Panc1 (cell line): Measurements from ENCODE around the gene FADD. TPM values are rescaled to one million over a fixed set of nuclear protein-coding genes. Genes with fewer than 3 reads are reported as not detected.

Experiments
- ATAC-seq: fragments of 200-7000 bp; cut with Tn5 transposase; 2 replicates; pipeline ENCODE4 v1.9.1; 2020; ENCODE audit warnings: mild to moderate bottlenecking, moderate library complexity
- BruUV-seq: library from RNA; stranded (reverse); fragments of 400-500 nt; replicated peaks from 2 replicates; lab custom pipeline; 2021; lab: Mats Ljungman, UMichigan
- CTCF ChIA-PET: fragments of 300-600 bp; sonication (Branson Sonifier 250); formaldehyde crosslinking; loops from one replicate; lab custom pipeline; 2022; ENCODE audit warnings: antibody characterized with exemption; lab: Charles Lee
- POLR2A ChIA-PET: fragments of 300-600 bp; sonication (Branson Sonifier 250); formaldehyde crosslinking; loops from one replicate; lab custom pipeline; 2022; ENCODE audit warnings: antibody characterized with exemption; lab: Charles Lee
- DNase-seq: peaks from one replicate; pipeline ENCODE4 v3.0.0-alpha.2; 2010; ENCODE audit warnings: low read depth, low spot score
- H3K27ac ChIP-seq: 2 replicates; pipeline ENCODE4 v1.5.1; 2011; ENCODE audit warnings: mild to moderate bottlenecking, low read length, inconsistent platforms
- H3K27me3 ChIP-seq: fragments of 200-500 bp; sonication (Bioruptor generic); 2 replicates; pipeline ENCODE4 v1.6.0; 2014; ENCODE audit warnings: low read length, inconsistent platforms; ENCODE audit not compliant: control insufficient read depth, insufficient read depth
- H3K36me3 ChIP-seq: fragments of 200-500 bp; sonication (Bioruptor generic); 2 replicates; pipeline ENCODE4 v1.5.1; 2014; ENCODE audit warnings: inconsistent platforms, mild to moderate bottlenecking, low read length, moderate library complexity; ENCODE audit not compliant: control insufficient read depth, insufficient read depth
- H3K4me1 ChIP-seq: 2 replicates; pipeline ENCODE4 v1.5.1; 2011; ENCODE audit warnings: inconsistent platforms, mild to moderate bottlenecking, low read length, moderate library complexity; ENCODE audit not compliant: control insufficient read depth, insufficient read depth
- H3K4me3 ChIP-seq, 2 experiments: 2 replicates each; pipeline ENCODE4 v1.5.1; 2011 to 2012; ENCODE audit warnings: low read depth in 2 of 2, low read length in 2 of 2, mild to moderate bottlenecking in 2 of 2, inconsistent platforms in 1 of 2, moderate library complexity in 1 of 2
- H3K9me3 ChIP-seq: fragments of 200-500 bp; sonication (Bioruptor generic); 2 replicates; pipeline ENCODE4 v1.5.1; 2014; ENCODE audit warnings: low read depth, mild to moderate bottlenecking, inconsistent platforms, low read length, moderate library complexity; ENCODE audit not compliant: control insufficient read depth, insufficient read depth
- POLR2AphosphoS5 ChIP-seq: IDR thresholded peaks from 2 replicates; pipeline ENCODE4 v1.6.1; 2012; ENCODE audit warnings: mild to moderate bottlenecking, low read depth, low read length, moderate library complexity
- SIN3A ChIP-seq: IDR thresholded peaks from 2 replicates; pipeline ENCODE4 v1.6.1; 2012; ENCODE audit warnings: low read depth, mild to moderate bottlenecking, low read length, moderate library complexity, borderline replicate concordance; ENCODE audit not compliant: insufficient read depth
- TCF7L2 ChIP-seq: IDR thresholded peaks from 2 replicates; pipeline ENCODE4 v1.6.1; 2011; ENCODE audit warnings: mild to moderate bottlenecking, low read depth, low read length, inconsistent platforms
- in situ Hi-C: cut with HindIII; loops from 2 replicates; pipeline ENCODE4 v1.10.0; 2016; ENCODE audit warnings: low sequenced_read_pairs, low pct_unique_long_range_greater_than_20kb
- intact Hi-C: fragments of 100-400 bp; cut with micrococcal nuclease; formaldehyde crosslinking; loops from one replicate; pipeline ENCODE4 v1.10.0; 2022; ENCODE audit not compliant: unreplicated experiment
- total RNA-seq: library from RNA; stranded (reverse); gene quantifications from one replicate; pipeline ENCODE4 v1.2.1, GENCODE V29; 2021; ENCODE audit not compliant: unreplicated experiment
- TF ChIP-seq, protein P1 (sequence below), 2 experiments: IDR thresholded peaks; 2 replicates each; pipeline ENCODE4 v1.6.1; 2011 to 2012; ENCODE audit warnings: low read depth in 2 of 2, control low read depth in 1 of 2, low read length in 1 of 2, mild to moderate bottlenecking in 1 of 2, moderate library complexity in 1 of 2; ENCODE audit not compliant: insufficient read depth in 1 of 2
- TF ChIP-seq, protein P2 (sequence below): fragments of 450-650 bp; IDR thresholded peaks from 2 replicates; pipeline ENCODE4 v1.5.1; 2017; ENCODE audit warnings: mild to moderate bottlenecking

Gene FADD
- total RNA-seq, 1 experiment from 2014 or later = 47.3 TPM

DNA sequence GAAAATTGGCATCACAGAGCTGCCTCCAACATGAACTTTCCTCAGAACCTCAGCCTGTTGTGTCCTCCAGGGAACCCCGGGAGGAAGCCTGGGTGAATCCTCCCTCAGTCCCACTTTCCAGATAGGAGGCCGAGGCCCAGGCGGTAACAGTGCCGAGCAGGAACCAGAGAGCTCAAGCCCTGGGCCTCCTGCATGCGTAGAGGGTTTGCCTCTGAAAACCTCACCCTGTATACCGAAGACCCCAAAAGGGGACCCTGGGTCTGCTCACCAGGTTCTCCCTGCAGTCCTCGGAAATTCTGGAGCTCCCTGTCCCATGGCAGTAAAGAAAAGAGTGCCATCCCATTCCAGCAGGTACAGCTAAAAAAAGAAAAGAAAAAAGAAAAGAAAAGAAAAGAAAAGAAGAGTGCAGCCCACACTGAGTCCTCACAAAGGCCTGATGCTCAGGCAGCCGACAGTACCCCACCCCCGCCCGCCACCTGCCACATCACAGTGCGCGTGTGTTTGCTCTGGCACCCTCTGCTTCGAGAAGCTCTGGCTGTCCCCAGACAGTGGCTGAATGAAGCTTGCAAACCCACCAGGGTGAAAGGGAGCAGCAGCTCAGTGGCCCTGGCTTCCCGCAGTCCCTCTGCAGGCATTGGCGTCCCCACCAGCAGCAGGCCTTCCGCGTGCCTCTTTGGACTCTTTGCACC lies 28.4 kb upstream of the FADD start:
- no peaks in the 10 kb centered on the region for H3K36me3 ChIP-seq
- DNase-seq = no peak
- no peaks in the 10 kb centered on the region for H3K27me3 ChIP-seq
- ChIA-PET CTCF (interaction anchor here (0.5 to 1.0 kb wide), 4 partner anchors 17 to 379 kb away, joined by 3 to 9 read pairs (median 4); no protein-coding TSS in a partner anchor), POLR2A (interaction anchor here (1.2 kb wide), 1 partner anchor 36 kb away, joined by 3 read pairs; no protein-coding TSS in a partner anchor)
- BruUV-seq = no TSS peak
- TF ChIP-seq TCF7L2 (no peak), POLR2AphosphoS5 (no peak), SIN3A (no peak)
- TF ChIP-seq, protein P1, sequence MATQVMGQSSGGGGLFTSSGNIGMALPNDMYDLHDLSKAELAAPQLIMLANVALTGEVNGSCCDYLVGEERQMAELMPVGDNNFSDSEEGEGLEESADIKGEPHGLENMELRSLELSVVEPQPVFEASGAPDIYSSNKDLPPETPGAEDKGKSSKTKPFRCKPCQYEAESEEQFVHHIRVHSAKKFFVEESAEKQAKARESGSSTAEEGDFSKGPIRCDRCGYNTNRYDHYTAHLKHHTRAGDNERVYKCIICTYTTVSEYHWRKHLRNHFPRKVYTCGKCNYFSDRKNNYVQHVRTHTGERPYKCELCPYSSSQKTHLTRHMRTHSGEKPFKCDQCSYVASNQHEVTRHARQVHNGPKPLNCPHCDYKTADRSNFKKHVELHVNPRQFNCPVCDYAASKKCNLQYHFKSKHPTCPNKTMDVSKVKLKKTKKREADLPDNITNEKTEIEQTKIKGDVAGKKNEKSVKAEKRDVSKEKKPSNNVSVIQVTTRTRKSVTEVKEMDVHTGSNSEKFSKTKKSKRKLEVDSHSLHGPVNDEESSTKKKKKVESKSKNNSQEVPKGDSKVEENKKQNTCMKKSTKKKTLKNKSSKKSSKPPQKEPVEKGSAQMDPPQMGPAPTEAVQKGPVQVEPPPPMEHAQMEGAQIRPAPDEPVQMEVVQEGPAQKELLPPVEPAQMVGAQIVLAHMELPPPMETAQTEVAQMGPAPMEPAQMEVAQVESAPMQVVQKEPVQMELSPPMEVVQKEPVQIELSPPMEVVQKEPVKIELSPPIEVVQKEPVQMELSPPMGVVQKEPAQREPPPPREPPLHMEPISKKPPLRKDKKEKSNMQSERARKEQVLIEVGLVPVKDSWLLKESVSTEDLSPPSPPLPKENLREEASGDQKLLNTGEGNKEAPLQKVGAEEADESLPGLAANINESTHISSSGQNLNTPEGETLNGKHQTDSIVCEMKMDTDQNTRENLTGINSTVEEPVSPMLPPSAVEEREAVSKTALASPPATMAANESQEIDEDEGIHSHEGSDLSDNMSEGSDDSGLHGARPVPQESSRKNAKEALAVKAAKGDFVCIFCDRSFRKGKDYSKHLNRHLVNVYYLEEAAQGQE (IDR thresholded peaks at IDR 0.05; ENCODE audit: insufficient read depth in 1 of 2, low read depth in 2 of 2, low read length in 1 of 2) = no peak
- TF ChIP-seq, protein P2, sequence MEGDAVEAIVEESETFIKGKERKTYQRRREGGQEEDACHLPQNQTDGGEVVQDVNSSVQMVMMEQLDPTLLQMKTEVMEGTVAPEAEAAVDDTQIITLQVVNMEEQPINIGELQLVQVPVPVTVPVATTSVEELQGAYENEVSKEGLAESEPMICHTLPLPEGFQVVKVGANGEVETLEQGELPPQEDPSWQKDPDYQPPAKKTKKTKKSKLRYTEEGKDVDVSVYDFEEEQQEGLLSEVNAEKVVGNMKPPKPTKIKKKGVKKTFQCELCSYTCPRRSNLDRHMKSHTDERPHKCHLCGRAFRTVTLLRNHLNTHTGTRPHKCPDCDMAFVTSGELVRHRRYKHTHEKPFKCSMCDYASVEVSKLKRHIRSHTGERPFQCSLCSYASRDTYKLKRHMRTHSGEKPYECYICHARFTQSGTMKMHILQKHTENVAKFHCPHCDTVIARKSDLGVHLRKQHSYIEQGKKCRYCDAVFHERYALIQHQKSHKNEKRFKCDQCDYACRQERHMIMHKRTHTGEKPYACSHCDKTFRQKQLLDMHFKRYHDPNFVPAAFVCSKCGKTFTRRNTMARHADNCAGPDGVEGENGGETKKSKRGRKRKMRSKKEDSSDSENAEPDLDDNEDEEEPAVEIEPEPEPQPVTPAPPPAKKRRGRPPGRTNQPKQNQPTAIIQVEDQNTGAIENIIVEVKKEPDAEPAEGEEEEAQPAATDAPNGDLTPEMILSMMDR = no peak
- H3K4me1 ChIP-seq = peaks cover 7% of the 10 kb centered on the region; the same call in 1 of the 2 replicates
- H3K27ac ChIP-seq = no peak overlapping the region
- peak; percentile 28 for ATAC-seq
- no peaks in the 10 kb centered on the region for H3K9me3 ChIP-seq
- intact Hi-C loops = no loop called here
- H3K4me3 ChIP-seq = no peak overlapping the region
- in situ Hi-C loops = loop anchor here (25.0 kb wide), 1 partner anchor 212 kb away; no protein-coding TSS in a partner anchor

DNA sequence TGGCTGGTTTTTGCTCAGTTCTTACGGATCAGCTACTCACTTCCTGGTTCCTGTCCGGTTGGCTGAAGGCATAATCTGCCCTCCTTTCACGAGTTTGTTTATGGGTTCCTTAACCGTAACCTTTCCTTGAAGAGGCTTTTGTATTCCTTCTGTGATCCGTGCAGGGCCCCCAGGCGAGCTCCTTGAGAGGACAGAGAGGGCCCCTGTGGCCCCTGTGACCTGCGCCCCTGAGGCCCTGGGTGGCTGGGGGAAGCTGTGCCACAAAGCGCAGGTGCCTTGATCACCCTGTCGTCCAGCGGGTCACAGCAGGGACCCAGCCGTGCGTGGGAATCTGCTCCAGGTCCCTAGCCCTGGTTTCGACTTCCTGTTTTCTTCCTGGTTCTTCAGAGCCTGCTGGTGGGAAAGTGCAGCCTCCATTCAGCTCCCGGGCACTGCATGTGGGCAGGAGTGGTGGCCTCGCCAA lies 27.8 kb upstream of the FADD start:
- TF ChIP-seq, protein P2 = no peak
- TF ChIP-seq SIN3A (no peak), POLR2AphosphoS5 (no peak), TCF7L2 (no peak)
- TF ChIP-seq, protein P1 (IDR thresholded peaks at IDR 0.05; ENCODE audit: insufficient read depth in 1 of 2, low read depth in 2 of 2, low read length in 1 of 2) = no peak
- DNase-seq (no peak), ATAC-seq (peak; percentile 32)
- H3K9me3 ChIP-seq = no peaks in the 10 kb centered on the region
- peaks cover 7% of the 10 kb centered on the region; the same call in 1 of the 2 replicates for H3K4me1 ChIP-seq
- H3K27me3 ChIP-seq = no peaks in the 10 kb centered on the region
- H3K4me3 ChIP-seq = no peak overlapping the region
- intact Hi-C loops (no loop called here), in situ Hi-C loops (loop anchor here (25.0 kb wide), 1 partner anchor 213 kb away; no protein-coding TSS in a partner anchor)
- BruUV-seq = no TSS peak
- H3K27ac ChIP-seq = no peak overlapping the region
- no peaks in the 10 kb centered on the region for H3K36me3 ChIP-seq
- ChIA-PET CTCF (interaction anchor here (0.5 to 1.0 kb wide), 5 partner anchors 9 to 379 kb away, joined by 3 to 9 read pairs (median 4); no protein-coding TSS in a partner anchor), POLR2A (interaction anchor here (1.2 kb wide), 1 partner anchor 36 kb away, joined by 3 read pairs; no protein-coding TSS in a partner anchor)
